CD4-positive, alpha-beta T cell treated with Interleukin-21 for 1 hour (primary cell): ENCODE measurements around the gene SPTB.
A peak's percentile ranks its signal among the peaks of the same experiment; 100 is the strongest.
"Not testable (repeated sequence)": the region's sequence is repeated elsewhere in the genome, so short reads cannot be mapped to it uniquely, and the experiment has no call there.

Experiments
- DNase-seq: peaks from one replicate; pipeline ENCODE4 v3.0.0-alpha.2; 2020

Gene SPTB

DNA sequence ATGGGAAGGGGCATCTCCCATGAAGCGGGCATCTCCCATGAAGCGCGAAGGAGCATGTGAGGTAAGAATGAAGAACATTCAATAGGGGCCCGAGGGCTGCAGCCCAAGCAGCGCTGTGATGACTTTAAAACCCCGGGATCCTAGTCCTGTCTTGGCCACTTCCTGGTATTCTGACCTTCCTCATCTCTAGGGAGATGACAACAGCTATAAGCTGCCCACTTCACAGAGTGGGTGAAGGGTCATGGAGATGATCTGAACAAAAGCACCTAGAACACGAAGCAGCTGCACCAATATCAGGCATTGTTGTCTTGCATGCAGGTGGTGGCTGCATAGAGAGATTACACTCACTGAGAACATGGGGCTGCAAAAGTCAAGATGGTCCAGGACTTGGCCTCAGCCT, 64.5 kb downstream of the SPTB start:
- no peak for DNase-seq

GRCh38 chr14:64812412-64812811, 67.3 kb downstream of the SPTB start:
- peak; percentile 50 for DNase-seq

DNA sequence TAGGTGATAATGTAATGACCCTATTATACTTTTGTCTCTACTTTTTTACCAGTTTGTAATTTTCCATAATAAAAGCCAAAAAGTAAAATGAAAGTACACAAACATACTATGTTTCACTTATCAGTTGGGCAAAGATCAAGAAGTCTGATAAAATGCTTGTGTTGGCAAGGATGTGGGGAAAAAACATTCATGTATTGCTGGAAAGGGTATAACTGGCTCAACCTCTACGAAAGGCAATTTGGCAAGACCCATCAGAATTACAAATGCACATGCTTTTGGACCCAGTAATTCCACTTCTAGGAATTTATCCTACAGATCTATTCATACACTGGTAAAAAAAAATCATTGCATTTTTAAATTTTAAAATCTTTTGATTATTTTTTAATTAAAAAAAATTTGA, 68.0 kb downstream of the SPTB start:
- DNase-seq, result no peak

- DNase-seq, result no peak
These were observed 71.3 kb downstream of the SPTB start for GRCh38 chr14:64808449-64808848.

- no peak for DNase-seq
These were observed 72.2 kb downstream of the SPTB start for GRCh38 chr14:64807551-64807950.

DNA sequence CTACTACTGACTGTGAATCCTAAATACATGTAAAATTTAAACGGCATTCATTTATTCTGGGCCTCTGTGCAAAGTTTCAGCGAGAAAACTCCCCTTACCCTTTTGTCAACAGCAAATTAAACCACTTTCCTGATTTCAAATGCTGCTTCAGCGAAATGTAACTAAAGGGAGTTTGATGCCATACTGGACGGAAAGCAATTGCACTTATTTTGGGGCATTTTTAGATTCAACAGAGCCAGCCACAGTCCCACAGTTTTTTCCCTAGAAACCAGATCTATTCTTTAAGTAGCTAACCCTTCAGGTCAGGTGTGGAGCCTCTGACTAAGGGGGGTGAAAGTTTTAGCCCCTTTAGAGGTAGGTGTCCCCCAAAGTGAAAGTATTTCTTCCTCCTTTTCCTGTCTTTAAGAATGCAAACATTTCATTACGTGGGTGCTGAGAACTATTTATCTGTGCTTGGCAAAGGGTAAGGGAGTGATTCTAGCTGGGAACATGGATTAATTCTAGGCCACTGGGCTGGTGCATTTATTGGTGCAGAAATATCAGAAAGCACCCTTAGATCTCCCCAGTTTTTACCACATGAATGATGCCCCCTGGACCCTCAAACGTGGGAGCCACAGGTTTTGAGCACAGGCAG, 72.7 kb downstream of the SPTB start:
- no peak for DNase-seq

DNA sequence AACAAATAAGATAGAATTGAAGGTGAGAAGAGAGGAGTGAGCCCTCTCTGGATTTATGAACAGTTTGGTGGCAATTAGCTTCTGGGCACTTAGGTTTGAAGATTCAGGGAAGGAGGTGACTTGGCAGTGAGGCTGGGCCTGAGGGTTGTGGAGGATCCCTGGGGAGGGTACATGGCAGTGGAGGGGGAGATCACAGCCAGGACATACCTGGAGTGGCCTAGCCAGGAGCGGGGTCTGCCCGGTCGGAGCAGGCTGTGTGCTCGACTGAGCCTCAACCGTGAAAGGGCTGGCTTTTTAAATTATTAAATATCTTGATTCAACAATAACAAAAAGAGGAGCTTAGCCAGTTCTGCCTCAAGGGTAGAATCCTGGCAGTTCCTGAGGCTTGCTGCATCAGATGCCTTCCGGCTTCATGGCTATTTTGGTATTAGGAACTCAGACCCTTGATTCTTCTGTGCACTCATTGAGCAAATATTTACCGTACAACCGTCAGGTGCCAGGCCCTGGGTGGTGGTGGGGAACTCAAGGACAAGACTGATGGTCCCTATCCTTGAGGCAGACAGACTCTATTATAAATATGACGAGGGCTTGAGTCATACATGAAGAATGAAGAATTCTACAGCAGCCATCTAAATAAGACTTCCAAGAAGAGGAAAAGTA, 73.4 kb downstream of the SPTB start:
- DNase-seq, result no peak

DNA sequence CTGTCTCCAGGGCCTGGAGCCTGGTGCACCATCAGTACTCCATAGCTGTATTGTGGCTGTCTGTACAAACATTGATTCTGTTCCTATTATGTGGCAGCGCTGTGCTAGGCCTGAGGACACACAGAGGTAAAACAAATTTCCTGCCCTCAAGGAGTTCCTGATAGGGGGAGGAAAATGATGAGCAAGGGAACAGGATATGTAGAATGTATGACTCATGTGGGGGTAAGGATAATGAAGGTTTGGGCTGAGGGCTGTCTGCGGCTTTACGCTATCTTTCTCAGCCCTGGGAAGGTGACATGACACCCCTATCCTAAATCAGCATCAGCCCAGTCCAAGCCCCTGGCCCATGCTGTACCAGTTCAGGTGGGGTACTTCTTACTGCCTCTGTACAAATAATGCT, 74.1 kb downstream of the SPTB start:
- not testable (repeated sequence) for DNase-seq

DNA sequence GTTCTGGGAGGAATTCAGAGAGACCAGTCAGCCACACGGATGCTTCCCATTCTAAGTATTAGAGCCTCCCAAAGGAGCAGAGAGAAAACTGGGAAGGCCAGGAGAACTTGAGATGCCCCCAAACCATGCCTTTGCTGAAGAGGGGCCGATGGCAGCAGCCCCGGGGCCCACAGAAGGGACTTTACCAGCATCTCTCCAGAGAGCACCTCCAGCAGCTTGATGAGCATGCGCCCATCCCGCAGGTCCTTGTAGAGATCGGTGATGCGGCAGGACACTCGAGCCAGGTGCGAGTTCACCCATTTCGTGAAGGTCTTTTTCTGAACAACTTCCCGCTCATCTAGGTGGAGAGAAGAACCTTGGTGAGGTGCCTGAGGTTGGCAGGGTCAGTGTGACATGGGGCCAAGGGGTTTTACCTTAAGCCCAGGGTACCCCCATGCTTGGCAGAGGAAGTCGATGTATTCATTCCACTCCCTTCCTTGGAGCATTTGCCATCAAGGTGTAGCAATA, 74.9 kb downstream of the SPTB start:
- no peak for DNase-seq

DNA sequence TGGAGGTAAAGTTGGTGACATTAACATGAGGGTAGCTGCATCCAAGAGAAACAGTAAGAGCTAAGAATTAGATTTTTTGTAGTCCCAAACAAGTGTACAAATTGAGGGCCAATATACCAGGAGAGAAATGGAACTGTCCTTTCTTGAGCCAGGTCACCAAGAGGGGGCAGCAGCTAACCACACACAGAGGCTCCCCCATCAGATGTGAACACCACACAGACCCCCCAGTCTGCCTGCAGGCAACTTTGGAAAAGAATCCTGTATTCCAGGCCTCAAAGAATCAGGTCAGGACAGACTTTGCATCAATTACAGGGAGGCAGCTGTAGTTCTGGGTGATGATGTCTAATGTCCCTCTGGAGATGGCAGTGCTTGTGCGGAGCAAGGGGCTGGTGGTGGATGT, 77.9 kb downstream of the SPTB start:
- DNase-seq, result no peak

DNA sequence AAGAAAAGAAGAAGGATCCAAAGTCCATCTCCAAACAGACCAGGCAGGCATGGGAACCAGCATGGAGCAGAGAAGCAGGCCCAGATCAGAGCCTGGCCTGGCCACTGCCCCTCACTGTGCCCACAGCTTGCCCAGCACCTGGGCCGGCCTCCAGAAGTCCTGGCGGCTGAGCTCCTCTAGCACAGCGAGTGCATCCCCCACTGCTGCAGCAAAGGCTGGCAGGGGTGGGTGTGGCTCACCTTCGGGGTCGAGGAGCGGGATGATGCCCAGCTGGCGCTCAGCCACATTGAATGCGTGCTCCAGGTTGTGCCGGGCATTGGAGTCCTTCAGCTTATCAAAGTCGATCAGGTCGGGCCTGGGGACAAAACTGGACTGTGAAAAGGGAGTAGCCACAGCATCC, 78.7 kb downstream of the SPTB start:
- no peak for DNase-seq

GRCh38 chr14:64800000-64800399, 79.7 kb downstream of the SPTB start:
- DNase-seq, result no peak

- no peak for DNase-seq
These were observed 80.2 kb downstream of the SPTB start for GRCh38 chr14:64799555-64799954.

DNA sequence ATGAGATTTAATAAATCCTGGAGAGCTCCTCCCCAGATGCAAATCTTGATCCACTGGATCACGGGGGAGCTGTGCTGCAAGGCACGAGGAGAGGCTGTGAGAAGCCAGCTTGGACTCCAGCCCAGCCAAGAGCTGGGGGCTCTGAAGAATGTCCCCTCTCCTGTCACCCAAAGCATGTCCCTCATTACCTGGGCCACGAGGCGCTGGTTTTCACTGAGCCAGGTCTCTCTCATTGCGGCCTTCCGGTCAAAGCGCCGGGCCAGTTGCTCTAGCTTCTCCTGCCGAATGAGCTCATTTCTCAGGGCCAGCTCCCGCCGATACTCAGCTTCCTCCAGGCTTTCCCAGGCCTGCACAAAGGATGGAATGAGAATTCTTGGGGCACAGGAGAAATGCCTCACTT, 83.3 kb downstream of the SPTB start:
- DNase-seq, result no peak

GRCh38 chr14:64795921-64796320, 83.8 kb downstream of the SPTB start:
- no peak for DNase-seq

DNA sequence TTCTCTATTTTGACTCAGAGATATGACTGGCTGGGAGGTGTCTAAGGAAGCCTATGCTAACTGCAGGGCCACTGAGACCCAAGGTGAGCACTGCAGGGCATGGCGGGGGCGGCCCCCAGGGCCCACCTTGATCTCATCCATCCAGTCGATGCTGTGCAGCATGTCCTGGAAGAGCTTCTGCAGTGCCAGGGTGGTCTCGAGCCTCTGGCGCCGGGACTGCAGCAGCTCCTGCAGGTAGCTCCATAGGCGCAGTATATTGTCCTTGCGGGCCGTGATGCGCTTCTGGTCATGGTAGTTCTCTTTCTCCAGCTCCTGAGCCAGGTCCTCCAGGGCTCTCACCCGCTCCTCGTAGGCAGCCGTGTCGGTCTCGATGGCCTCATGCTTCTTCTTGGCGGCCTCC, 84.5 kb downstream of the SPTB start:
- DNase-seq, result no peak

DNA sequence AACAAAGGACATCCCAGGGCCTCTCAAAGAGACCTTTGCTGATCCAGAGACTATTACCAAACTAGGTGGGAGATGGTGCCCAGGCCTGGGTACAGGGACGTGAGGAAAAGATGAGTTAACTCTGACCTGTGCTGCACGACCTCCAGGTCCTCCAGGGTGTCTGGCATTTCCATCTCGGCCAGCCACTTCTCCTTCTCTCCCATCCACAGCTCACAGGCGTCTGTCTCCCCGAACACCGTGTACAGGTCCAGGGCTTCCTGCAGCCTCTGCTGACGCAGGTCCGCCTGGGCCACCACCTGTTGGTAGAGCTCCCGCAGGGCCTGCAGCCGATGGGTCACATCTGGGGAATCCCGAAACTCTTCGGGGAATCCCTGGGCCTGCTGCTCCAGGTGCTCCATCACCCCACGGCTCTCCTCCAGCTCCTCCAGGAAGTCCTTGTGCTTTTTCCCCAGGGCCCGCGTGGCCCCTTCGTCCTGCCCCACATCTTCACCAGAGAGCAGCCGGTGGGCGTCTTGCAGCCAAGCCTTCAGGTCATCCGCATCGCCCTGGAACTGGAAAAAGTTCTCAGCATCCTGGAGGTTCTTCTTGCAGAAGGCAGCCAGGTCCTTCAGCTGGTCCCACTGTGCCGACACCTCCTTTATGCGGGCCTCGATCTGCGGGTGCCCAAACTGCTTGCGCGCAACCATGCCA, 86.7 kb downstream of the SPTB start:
- no peak for DNase-seq

- DNase-seq, result no peak
These were observed 87.5 kb downstream of the SPTB start for GRCh38 chr14:64792231-64792630.

- no peak for DNase-seq
These were observed 89.2 kb downstream of the SPTB start for GRCh38 chr14:64790478-64790877.

DNA sequence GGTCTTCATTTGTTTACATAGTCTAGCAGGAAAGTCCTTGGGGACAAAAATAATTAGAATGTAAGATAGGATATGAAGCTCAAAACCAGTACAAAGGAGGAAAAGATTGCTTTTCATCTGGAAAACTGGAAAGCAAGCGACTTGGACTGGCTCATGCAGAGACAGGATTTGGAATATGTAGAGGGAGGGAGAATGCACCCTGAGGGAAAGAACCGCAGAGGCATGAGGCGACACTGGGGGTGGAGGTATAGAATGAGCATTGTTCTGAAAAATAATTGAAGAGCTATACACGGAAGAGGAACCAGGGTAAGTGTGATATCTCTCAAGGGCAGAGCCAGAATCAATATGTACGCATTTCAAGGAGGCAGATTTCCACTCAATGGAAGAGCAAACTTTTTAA, 90.0 kb downstream of the SPTB start:
- no peak for DNase-seq

- DNase-seq, result no peak
These were observed 91.0 kb downstream of the SPTB start for GRCh38 chr14:64788706-64789105.

DNA sequence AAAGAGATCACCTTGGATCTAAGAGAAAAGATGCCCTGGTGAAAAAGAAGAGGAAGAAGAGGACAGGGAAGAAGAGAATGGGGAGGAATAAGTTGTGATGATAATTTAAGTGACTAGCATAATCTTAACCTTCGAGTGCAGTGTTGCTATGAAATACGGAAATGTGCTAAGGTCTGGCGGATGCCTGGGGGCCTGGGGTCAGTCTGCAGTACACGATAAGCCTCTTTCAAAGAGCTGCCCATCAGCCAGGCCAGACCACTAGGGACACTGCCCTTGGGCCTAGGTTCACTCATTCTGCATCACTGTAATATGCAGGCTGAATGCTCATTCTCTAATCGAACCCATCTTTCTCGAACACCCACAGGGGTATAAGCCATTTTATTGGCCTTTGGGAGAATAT, 92.1 kb downstream of the SPTB start:
- no peak for DNase-seq

DNA sequence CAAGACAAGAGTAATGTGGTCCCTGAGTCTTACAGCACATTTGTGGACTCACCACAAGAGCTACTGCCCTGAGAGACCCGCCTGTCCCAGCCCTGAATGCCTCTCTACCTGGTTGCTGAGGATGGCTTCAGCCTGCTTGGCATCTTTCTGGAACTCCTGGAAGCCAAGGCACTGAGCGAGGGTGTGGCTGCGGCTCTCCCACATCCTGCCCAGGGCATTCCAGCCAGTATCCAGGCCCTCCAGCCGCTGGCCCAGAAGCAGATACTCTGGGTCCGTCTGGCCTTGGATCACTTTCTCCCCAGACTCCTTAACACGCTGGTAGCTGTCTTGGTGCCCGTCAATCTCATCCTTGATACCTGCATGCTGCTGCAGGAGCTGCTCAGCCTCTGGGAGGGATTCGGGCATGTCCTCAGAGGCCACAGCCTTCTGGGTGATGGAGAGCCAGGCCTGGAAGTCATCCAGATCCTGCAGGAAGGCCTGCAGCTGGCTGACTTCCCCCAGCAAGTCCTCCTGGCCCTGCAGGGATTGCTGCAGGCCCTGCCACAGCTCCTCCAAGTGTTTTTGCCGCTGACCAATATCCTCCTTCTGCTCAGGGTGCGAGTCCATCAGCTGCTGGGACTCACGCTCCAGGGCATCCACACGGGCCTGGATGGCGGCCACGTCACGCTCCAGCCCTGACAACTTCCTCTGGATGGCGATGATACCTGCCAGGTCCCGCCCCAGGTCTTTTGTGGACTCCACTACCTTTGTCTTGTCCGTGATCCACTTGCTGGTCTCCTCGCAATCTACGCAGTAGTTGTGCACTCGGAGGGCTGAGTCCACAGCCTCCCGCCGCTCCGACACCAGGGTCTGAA, 93.2 kb downstream of the SPTB start:
- DNase-seq, result no peak
